H9 (cell line): Measurements from ENCODE around the gene SMARCC2. TPM values are rescaled to one million over a fixed set of nuclear protein-coding genes. Genes with fewer than 3 reads are reported as not detected.
A peak's percentile ranks its signal among the peaks of the same experiment; 100 is the strongest.

ENCODE experiments used
- DNase-seq: peaks from one replicate; pipeline ENCODE4 v3.0.0-alpha.2; 2017
- H2AFZ ChIP-seq: one replicate; pipeline ENCODE4 v1.6.1; 2013; ENCODE audit warnings: mild to moderate bottlenecking, low read length, control low read depth, moderate library complexity
- H2AK5ac ChIP-seq: 2 replicates; pipeline ENCODE4 v1.6.1; 2013; ENCODE audit warnings: low read length, control low read depth, mixed read lengths; ENCODE audit not compliant: insufficient read length
- H2BK120ac ChIP-seq: one replicate; pipeline ENCODE4 v1.6.1; 2013; ENCODE audit warnings: low read depth, mild to moderate bottlenecking, low read length, control low read depth, inconsistent platforms; ENCODE audit not compliant: poor library complexity, severe bottlenecking
- H2BK12ac ChIP-seq: 2 replicates; pipeline ENCODE4 v1.6.1; 2013; ENCODE audit warnings: low read length, control low read depth, mixed read lengths, low read depth; ENCODE audit not compliant: insufficient read length
- H2BK15ac ChIP-seq: 2 replicates; pipeline ENCODE4 v1.6.1; 2013; ENCODE audit warnings: low read depth, low read length, control low read depth
- H2BK20ac ChIP-seq: one replicate; pipeline ENCODE4 v1.6.1; 2013; ENCODE audit warnings: low read depth, mild to moderate bottlenecking, low read length, control low read depth, inconsistent platforms; ENCODE audit not compliant: poor library complexity, severe bottlenecking
- H2BK5ac ChIP-seq: 2 replicates; pipeline ENCODE4 v1.6.1; 2013; ENCODE audit warnings: low read length, control low read depth, mixed read lengths; ENCODE audit not compliant: insufficient read length
- H3K14ac ChIP-seq: 2 replicates; pipeline ENCODE4 v1.6.1; 2013; ENCODE audit warnings: low read length, control low read depth; ENCODE audit not compliant: insufficient read depth
- H3K18ac ChIP-seq: 2 replicates; pipeline ENCODE4 v1.6.1; 2013; ENCODE audit warnings: low read depth, mild to moderate bottlenecking, mixed read lengths, low read length, control low read depth; ENCODE audit not compliant: insufficient read length
- H3K23ac ChIP-seq: 2 replicates; pipeline ENCODE4 v1.6.1; 2013; ENCODE audit warnings: low read length, control low read depth, mixed read lengths, low read depth; ENCODE audit not compliant: insufficient read length
- H3K23me2 ChIP-seq: 2 replicates; pipeline ENCODE4 v1.6.1; 2013; ENCODE audit warnings: low read depth, mild to moderate bottlenecking, mixed read lengths, low read length, control low read depth; ENCODE audit not compliant: insufficient read length, poor library complexity, severe bottlenecking
- H3K27ac ChIP-seq: 2 replicates; pipeline ENCODE4 v1.5.1; 2013; ENCODE audit warnings: low read length, control low read depth, mixed read lengths, low read depth; ENCODE audit not compliant: insufficient read length
- H3K27me3 ChIP-seq: 2 replicates; pipeline ENCODE4 v1.6.1; 2013; ENCODE audit warnings: low read length, control low read depth, inconsistent platforms; ENCODE audit not compliant: insufficient read depth
- H3K4ac ChIP-seq: 2 replicates; pipeline ENCODE4 v1.6.1; 2013; ENCODE audit warnings: low read depth, mild to moderate bottlenecking, control low read depth, inconsistent platforms, low read length, moderate library complexity
- H3K4me1 ChIP-seq: 2 replicates; pipeline ENCODE4 v1.6.1; 2013; ENCODE audit warnings: low read length, control low read depth, inconsistent platforms; ENCODE audit not compliant: insufficient read depth
- H3K4me2 ChIP-seq: 2 replicates; pipeline ENCODE4 v1.6.1; 2013; ENCODE audit warnings: low read length, control low read depth, mixed read lengths; ENCODE audit not compliant: insufficient read length, insufficient read depth
- H3K56ac ChIP-seq: 2 replicates; pipeline ENCODE4 v1.6.1; 2013; ENCODE audit warnings: low read depth, mild to moderate bottlenecking, mixed read lengths, low read length, control low read depth; ENCODE audit not compliant: insufficient read length
- H3K79me1 ChIP-seq: 2 replicates; pipeline ENCODE4 v1.6.1; 2013; ENCODE audit warnings: low read depth, mild to moderate bottlenecking, moderate library complexity, low read length, control low read depth, inconsistent platforms; ENCODE audit not compliant: insufficient read depth, poor library complexity, severe bottlenecking
- H3K79me2 ChIP-seq: 2 replicates; pipeline ENCODE4 v1.6.1; 2013; ENCODE audit warnings: low read length, control low read depth, inconsistent platforms; ENCODE audit not compliant: insufficient read depth
- H3K9ac ChIP-seq: 2 replicates; pipeline ENCODE4 v1.6.1; 2013; ENCODE audit warnings: low read length, control low read depth, mixed read lengths; ENCODE audit not compliant: insufficient read length; ENCODE audit errors: extremely low read depth
- H3K9me3 ChIP-seq: one replicate; pipeline ENCODE4 v1.6.1; 2013; ENCODE audit warnings: low read depth, low read length, inconsistent platforms; ENCODE audit not compliant: control insufficient read depth
- H3T11ph ChIP-seq: one replicate; pipeline ENCODE4 v1.6.1; 2013; ENCODE audit warnings: mild to moderate bottlenecking, low read length, control low read depth, inconsistent platforms
- H4K20me1 ChIP-seq: one replicate; pipeline ENCODE4 v1.6.1; 2013; ENCODE audit not compliant: control insufficient read depth, insufficient read length, insufficient read depth
- H4K5ac ChIP-seq: 2 replicates; pipeline ENCODE4 v1.6.1; 2013; ENCODE audit warnings: low read depth, mild to moderate bottlenecking, mixed read lengths, low read length, control low read depth; ENCODE audit not compliant: insufficient read length
- H4K8ac ChIP-seq: replicated peaks from 2 replicates; pipeline ENCODE4 v1.6.1; 2013; ENCODE audit warnings: low read length, control low read depth, mixed read lengths, low read depth; ENCODE audit not compliant: insufficient read length
- H4K91ac ChIP-seq: 2 replicates; pipeline ENCODE4 v1.6.1; 2013; ENCODE audit warnings: low read depth, mild to moderate bottlenecking, moderate library complexity, mixed read lengths, low read length, control low read depth; ENCODE audit not compliant: insufficient read length
- H3K27ac Mint-ChIP-seq, 3 experiments: 2 replicates in 2 of 3; 3 replicates in 1 of 3; pipeline ENCODE4 v1.8.0; 2020 to 2021; ENCODE audit warnings: mixed read lengths in 3 of 3, mild to moderate bottlenecking in 1 of 3, moderate library complexity in 1 of 3
- H3K27me3 Mint-ChIP-seq: 2 replicates; pipeline ENCODE4 v1.8.0; 2021; ENCODE audit warnings: low read depth, mild to moderate bottlenecking, moderate library complexity, mixed read lengths
- H3K36me3 Mint-ChIP-seq, 3 experiments: 2 replicates in 2 of 3; 3 replicates in 1 of 3; pipeline ENCODE4 v1.8.0; 2020 to 2021; ENCODE audit warnings: low read depth in 3 of 3, mixed read lengths in 3 of 3; ENCODE audit not compliant: insufficient read depth in 1 of 3
- H3K4me1 Mint-ChIP-seq, 2 experiments: 2 replicates each; pipeline ENCODE4 v1.8.0; 2020; ENCODE audit warnings: mixed read lengths in 2 of 2
- H3K4me3 Mint-ChIP-seq, 2 experiments: 2 replicates in 1 of 2; 3 replicates in 1 of 2; pipeline ENCODE4 v1.8.0; 2020 to 2021; ENCODE audit warnings: mild to moderate bottlenecking in 2 of 2, mixed read lengths in 2 of 2, moderate library complexity in 1 of 2
- H3K9me3 Mint-ChIP-seq, 2 experiments: 2 replicates in 1 of 2; 3 replicates in 1 of 2; pipeline ENCODE4 v1.8.0; 2020; ENCODE audit warnings: mild to moderate bottlenecking in 2 of 2, mixed read lengths in 2 of 2, moderate library complexity in 1 of 2
- WGBS: extraction: QIAGEN DNeasy Blood & Tissue Kit; methylation state at CpG from one replicate; pipeline ENCODE4 v1.1.7; 2013; ENCODE audit warnings: missing lambda C conversion rate, low lambda C conversion rate, mixed read lengths; ENCODE audit not compliant: insufficient read length; ENCODE audit errors: extremely low coverage; 5-methylcytosine and 5-hydroxymethylcytosine counted together
- total RNA-seq: library from RNA; stranded (reverse); gene quantifications from 2 replicates; pipeline ENCODE4 v1.2.1, GENCODE V29; 2021
- TF ChIP-seq, protein P1 (sequence below): fragments of 200-600 bp; sonication (generic); conservative IDR thresholded peaks from 3 replicates; pipeline ENCODE4 v1.8.0; 2021; ENCODE audit warnings: antibody characterized with exemption, mild to moderate bottlenecking

The SMARCC2 gene
- total RNA-seq, 1 experiment from 2014 or later, result 86.9 TPM

DNA sequence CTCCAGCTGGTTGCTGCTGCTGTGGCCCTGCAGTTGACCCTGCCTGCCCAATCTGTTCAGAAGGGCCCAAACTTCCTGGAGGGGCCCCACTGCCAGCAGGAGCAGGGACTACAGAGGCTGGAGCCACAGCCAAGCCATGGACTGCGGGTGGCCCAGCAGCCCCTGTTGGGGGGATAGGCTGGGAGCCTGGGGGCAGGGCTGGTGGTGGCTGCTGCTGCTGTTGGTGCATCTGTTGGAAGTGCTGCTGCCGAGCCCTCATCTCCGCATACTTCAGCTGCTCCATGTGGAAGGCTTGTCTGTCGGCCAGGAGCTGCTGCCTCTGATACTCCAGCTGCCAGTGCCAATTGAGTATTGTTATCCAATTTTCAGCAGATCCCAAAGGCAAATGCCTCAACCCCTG, 23.9 kb downstream of the SMARCC2 start:
- Histone ChIP-seq H4K8ac (no peak overlapping the region), H3K56ac (no peak overlapping the region), H3K27ac (no peak overlapping the region), H2BK5ac (no peak overlapping the region), H3K4me2 (no peak overlapping the region), H4K20me1 (no peaks in the 10 kb centered on the region), H2BK120ac (no peak overlapping the region), H3K27me3 (no peaks in the 10 kb centered on the region), H2BK20ac (no peak overlapping the region), H4K91ac (no peak overlapping the region), H3K9ac (no peak overlapping the region), H3K4me1 (no peaks in the 10 kb centered on the region; the same call in 1 of the 2 replicates), H2AK5ac (no peak overlapping the region), H3K18ac (no peak overlapping the region), H3K79me1 (no peaks in the 10 kb centered on the region), H2BK12ac (no peak overlapping the region), H2BK15ac (no peak overlapping the region), H2AFZ (no peak overlapping the region), H3K4ac (no peak overlapping the region), H3K23ac (no peak overlapping the region), H3T11ph (no peak overlapping the region), H4K5ac (no peak overlapping the region), H3K9me3 (no peaks in the 10 kb centered on the region), H3K14ac (no peak overlapping the region), H3K23me2 (no peaks in the 10 kb centered on the region), H3K79me2 (no peaks in the 10 kb centered on the region)
- peaks cover 68 to 93% (median 91%) of the 10 kb centered on the region in 3 experiments for H3K36me3 Mint-ChIP-seq
- H3K27me3 Mint-ChIP-seq, result peaks cover 6% of the 10 kb centered on the region
- H3K4me3 Mint-ChIP-seq, result no peak overlapping the region
- H3K4me1 Mint-ChIP-seq, result peaks cover 29 to 36% of the 10 kb centered on the region in 2 experiments
- peak overlapping the region; percentile 2 to 60 (median 21); a peak in 3 of 7 replicates for H3K27ac Mint-ChIP-seq
- no CpG with 5 or more reads among the region's 4 CpGs for WGBS
- no peak for DNase-seq
- no peaks in the 10 kb centered on the region for H3K9me3 Mint-ChIP-seq
- TF ChIP-seq, protein P1, sequence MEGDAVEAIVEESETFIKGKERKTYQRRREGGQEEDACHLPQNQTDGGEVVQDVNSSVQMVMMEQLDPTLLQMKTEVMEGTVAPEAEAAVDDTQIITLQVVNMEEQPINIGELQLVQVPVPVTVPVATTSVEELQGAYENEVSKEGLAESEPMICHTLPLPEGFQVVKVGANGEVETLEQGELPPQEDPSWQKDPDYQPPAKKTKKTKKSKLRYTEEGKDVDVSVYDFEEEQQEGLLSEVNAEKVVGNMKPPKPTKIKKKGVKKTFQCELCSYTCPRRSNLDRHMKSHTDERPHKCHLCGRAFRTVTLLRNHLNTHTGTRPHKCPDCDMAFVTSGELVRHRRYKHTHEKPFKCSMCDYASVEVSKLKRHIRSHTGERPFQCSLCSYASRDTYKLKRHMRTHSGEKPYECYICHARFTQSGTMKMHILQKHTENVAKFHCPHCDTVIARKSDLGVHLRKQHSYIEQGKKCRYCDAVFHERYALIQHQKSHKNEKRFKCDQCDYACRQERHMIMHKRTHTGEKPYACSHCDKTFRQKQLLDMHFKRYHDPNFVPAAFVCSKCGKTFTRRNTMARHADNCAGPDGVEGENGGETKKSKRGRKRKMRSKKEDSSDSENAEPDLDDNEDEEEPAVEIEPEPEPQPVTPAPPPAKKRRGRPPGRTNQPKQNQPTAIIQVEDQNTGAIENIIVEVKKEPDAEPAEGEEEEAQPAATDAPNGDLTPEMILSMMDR, result no peak
